GM18909 (cell line): ENCODE measurements around the gene RPRD2.
"Not testable (repeated sequence)": the region's sequence is repeated elsewhere in the genome, so short reads cannot be mapped to it uniquely, and the experiment has no call there.

Experiments used
- ATAC-seq: cut with Tn5 transposase; IDR thresholded peaks from one replicate; pipeline ENCODE4 v1.9.1; 2021; ENCODE audit warnings: mild to moderate bottlenecking; ENCODE audit not compliant: unreplicated experiment, poor library complexity

Gene RPRD2

GRCh38 chr1:150387200-150387599 is 23.3 kb downstream of the RPRD2 start:
- no peak for ATAC-seq

GRCh38 chr1:150388241-150388640 is 24.3 kb downstream of the RPRD2 start:
- no peak for ATAC-seq

DNA sequence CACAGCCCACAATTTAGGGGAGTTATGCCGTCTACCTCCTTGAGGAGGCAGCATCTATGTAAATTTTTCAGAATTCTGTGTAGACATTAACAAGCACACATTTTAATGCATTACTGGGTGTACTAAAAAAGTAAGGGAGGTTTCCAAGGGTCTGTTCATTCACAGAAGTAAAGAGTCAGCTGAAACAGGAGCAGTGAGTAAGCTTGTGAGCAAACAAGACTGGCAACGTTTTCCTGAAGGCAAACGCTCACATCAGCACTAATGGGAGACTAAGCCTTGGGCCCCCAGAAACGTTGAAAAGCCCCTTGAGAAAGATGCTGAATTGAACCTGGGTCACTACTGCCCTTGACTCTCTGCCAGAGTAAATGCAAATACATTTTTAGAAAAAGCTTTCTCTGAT is 25.7 kb downstream of the RPRD2 start:
- no peak for ATAC-seq

DNA sequence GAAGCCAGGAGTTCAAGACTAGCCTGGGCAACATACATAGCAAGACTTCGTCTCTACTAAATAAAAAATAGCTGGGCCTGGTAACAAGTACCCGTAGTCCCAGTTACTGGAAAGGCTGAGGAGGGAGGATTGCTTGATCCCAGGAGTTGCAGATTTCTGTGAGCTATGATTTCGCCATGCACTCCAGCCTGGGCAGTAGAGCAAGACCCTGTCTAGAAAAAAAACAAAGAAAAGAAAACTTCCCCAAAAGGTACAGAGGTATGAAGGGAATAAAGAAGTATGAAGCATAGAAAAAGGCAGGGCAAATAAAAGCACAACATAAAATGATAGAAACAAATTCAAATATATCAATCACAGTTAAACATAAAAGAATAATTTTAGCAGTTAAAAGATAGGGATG is 28.7 kb downstream of the RPRD2 start:
- ATAC-seq = no peak

DNA sequence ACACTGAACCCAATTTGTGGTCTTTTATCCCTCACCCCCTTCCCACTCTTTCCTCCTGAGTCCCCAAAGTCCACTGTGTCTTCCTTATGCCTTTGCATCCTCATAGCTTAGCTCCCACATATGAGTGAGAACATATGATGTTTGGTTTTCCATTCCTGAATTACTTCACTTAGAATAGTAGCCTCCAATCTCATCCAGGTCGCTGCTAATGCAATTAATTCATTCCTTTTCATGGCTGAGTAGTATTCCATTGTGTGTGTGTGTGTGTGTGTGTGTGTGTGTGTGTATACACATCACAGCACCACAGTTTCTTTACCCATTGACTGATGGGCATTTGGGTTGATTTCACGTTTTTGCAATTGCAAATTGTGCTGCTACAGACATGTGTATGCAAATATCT is 31.2 kb downstream of the RPRD2 start:
- not testable (repeated sequence) for ATAC-seq

DNA sequence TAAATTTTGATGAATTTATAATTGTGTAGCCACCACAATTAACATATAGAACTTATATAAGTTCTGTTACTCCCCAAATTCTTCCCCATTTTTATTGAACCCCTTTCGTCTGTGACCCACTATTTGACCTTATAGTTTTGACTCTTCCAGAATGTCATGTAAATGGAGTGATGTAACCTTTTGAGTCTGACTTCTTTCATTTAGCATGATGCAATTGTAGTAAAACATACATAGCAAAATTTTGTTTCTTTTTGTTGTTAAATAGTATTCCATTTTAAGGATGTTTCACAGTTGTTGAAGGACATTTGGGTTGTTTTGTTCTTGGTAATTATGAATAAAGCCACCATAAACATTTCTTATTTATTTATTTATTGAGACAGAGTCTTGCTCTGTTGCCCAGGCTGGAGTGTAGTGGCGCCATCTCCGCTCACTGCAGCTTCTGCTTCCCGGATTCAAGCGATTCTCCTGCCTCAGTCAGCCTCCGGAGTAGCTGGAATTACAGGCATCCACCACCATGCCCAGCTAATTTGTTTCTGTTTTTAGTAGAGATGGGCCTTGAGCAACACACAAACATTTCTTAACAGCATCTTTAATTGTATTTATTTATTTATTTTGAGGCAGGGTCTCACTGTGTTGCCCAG is 33.6 kb downstream of the RPRD2 start:
- no peak for ATAC-seq

- no peak for ATAC-seq
Measured at GRCh38 chr1:150404465-150404864, 40.5 kb downstream of the RPRD2 start.

- ATAC-seq = no peak
Measured at GRCh38 chr1:150405660-150406059, 41.7 kb downstream of the RPRD2 start.

- ATAC-seq = no peak
Measured at GRCh38 chr1:150406483-150406882, 42.5 kb downstream of the RPRD2 start.

GRCh38 chr1:150407330-150407729 is 43.4 kb downstream of the RPRD2 start:
- ATAC-seq = no peak

- ATAC-seq = no peak
Measured at GRCh38 chr1:150408800-150409199, 44.9 kb downstream of the RPRD2 start.

- ATAC-seq = no peak
Measured at GRCh38 chr1:150409504-150410362, 45.8 kb downstream of the RPRD2 start.

- ATAC-seq = no peak
Measured at GRCh38 chr1:150410582-150411101, 46.7 kb downstream of the RPRD2 start.

DNA sequence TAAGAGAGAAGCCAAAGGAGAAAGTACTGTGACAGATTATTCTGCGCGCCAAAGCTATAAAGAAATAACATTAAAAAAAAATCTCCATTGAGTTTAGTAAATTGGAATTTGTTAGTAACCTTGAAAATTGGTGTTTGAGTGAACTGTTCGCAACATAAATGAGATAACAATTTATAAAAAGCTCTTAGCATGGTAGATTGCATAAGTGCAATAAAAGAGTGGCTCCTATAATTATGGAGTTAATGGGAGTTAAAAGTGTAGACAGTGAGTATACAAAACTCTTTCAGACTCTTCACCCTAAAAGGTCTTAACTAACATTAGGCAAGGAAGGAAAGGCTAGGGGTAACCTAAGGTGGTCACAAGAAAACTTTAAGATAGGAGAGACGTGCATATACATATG is 50.6 kb downstream of the RPRD2 start:
- ATAC-seq = no peak

GRCh38 chr1:150415800-150416199 is 51.9 kb downstream of the RPRD2 start:
- no peak for ATAC-seq

DNA sequence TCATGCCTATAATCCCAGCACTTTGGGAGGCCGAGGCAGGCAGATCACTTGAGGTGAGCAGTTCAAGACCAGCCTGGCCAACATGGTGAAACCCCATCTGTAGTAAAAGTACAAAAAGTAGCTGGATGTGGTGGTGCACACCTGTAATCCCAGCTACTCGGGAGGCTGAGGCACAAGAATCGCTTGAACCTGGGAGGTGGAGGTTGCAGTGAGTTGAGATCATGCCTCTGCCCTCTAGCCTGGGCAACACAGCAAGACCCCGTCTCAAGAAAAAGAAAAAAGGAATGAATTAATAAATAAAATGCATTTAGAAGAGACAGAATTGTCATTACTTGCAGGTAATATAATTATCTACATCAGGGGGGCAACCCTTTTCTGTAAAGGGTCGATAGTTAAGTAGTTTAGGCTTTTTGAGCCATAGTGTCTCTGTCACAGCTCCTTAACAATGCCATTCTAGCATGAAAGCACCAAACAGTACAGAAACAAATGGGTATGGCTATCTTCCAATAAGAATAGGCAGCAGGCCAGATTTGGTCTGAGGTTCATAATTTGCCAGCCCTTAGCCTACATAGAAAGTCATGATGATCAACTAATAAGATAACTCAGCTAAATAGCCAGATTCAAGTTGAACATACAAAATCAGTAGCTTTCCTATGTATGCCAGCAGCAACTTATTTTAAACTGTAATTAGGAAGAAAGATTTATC is 56.8 kb downstream of the RPRD2 start:
- ATAC-seq = no peak

DNA sequence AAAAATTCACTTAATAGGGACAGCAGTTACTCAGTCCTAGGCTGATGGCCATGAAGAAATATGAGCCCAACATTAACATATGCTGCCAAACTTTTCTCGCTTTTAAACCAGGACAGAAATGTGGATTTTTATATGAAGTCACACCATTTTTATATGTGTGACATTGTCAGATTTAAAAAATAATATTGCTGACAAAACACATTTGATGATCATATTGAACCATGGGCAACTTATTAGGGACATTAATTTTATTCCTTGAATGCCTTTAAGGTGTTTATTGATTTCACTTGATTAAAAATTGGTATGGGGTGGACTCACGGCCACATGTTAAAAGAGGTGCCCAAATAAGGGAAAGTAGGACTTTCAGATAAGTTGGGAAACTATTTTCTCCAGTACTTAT is 58.6 kb downstream of the RPRD2 start:
- no peak for ATAC-seq

DNA sequence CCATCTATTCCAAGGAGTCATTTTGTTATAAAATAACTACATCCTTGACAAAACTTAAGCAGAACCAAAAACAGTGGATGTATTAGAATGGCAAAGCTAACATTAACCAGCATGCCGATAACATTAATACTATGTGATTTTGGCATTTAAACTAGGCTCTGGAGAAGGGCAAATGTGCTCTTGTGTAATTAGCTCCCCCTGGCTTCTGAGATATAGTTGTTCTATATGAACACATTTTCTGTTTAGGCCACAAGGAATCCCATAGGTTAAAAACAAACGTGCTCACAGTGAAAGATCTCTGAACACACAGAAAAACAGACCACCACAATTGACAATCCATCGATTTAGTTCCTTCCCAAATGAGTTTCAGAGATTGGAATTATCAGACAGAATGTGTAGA is 65.9 kb downstream of the RPRD2 start:
- no peak for ATAC-seq

DNA sequence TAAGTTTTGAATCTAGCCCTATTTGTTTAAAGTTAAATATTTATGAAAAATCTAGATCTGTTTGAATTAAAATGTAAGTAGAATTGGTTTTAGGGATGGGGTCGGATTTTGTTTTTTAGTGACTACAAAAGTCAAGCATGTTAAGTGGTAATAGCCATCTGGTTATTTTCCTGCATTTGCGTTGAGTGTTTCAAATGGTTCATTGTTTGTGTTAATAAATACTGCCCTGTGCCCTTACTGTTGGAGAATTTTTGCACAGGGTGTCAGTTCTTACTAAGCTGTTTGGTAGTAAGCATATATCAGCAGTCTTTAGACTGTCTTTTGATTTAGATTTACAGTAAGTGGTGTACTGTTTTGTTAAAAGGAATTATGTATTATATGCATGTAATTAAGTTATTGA is 77.2 kb downstream of the RPRD2 start:
- ATAC-seq = no peak

GRCh38 chr1:150444232-150444631 is 80.3 kb downstream of the RPRD2 start:
- no peak for ATAC-seq

- ATAC-seq = no peak
Measured at GRCh38 chr1:150456146-150456647, 92.2 kb downstream of the RPRD2 start.
